ENCODE results near the gene ZNF221. TPM values are rescaled to one million over a fixed set of nuclear protein-coding genes. Genes with fewer than 3 reads are reported as not detected.
A peak's percentile ranks its signal among the peaks of the same experiment; 100 is the strongest.

Gene ZNF221
- total and polyA plus RNA-seq, 10 of the 15 experiments (the other 5 are each of a cell fraction or from before 2014, with no cell fraction given), result 0.15 to 1.7 (median 0.45) TPM; not detected in 1

DNA sequence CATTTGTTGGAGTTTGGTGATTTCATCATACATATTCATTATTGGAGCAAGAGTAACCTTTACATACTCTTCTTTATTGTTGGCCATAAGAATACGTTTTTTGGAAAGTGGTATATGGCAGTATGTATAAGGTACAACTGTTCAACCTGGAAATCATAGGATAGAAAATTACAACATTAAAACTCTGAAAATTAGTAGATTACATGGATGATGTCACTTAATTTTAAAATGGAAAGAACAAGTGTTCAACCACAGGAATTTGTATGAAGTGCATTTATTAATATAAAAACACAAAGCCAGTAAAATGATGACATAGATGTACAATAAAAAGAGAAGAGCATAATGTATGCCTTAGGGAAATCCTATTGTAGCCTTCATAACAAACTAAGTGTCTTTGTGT lies 25.7 kb downstream of the ZNF221 start:
- in situ Hi-C loops (cut with MboI), result no loop called here
- no peaks in the 10 kb centered on the region for H3K36me3 ChIP-seq (ENCODE audit: control insufficient read depth in 2 of 2, insufficient read depth in 2 of 2, low read length in 1 of 2)
- no peak for ATAC-seq
- DNase-seq (ENCODE audit: low read depth, low spot score), result no peak
- no peaks in the 10 kb centered on the region; the same call in 2 of the 3 replicates for H3K9me3 ChIP-seq (replicated peaks; ENCODE audit: control insufficient read depth, insufficient read depth, low read length)
- H3K27ac ChIP-seq (ENCODE audit: control insufficient read depth, insufficient read depth), result no peak overlapping the region
- FAIRE-seq, result no peak
- POLR2A ChIA-PET, result no interaction called here
- no peak overlapping the region for H3K4me2 ChIP-seq (ENCODE audit: control insufficient read depth, insufficient read depth)
- no peaks in the 10 kb centered on the region for H4K20me1 ChIP-seq (ENCODE audit: control insufficient read depth, insufficient read depth)
- SMC1A ChIA-PET (ENCODE audit: uncharacterized antibody, unreplicated experiment), result no interaction called here
- intact Hi-C loops (cut with micrococcal nuclease; ENCODE audit: unreplicated experiment), result no loop called here
- H3K4me3 ChIP-seq, result no peak overlapping the region
- no peaks in the 10 kb centered on the region for H3K27me3 ChIP-seq (replicated peaks in 1 of 2; ENCODE audit: control insufficient read depth in 2 of 2, insufficient read depth in 2 of 2, low read length in 1 of 2)
- TF ChIP-seq EZH2 (IDR thresholded peaks at IDR 0.05; ENCODE audit: borderline replicate concordance, control insufficient read depth, low read depth, low read length), result no peak
- RAD21 ChIA-PET (ENCODE audit: unreplicated experiment), result no interaction called here
- no peak overlapping the region for H3K9ac ChIP-seq (ENCODE audit: control insufficient read depth, insufficient read depth, low read length)
- H3K4me1 ChIP-seq (ENCODE audit: control insufficient read depth, insufficient read depth, low read length), result no peaks in the 10 kb centered on the region
- BruUV-seq (replicated peaks), result no TSS peak
- CTCF ChIA-PET, result no interaction called here
- WGBS (ENCODE audit: insufficient coverage, insufficient replicate concordance, low lambda C conversion rate, missing lambda C conversion rate), result 0% methylated on average over 1 of the region's 1 CpG
- H3K79me2 ChIP-seq (ENCODE audit: control insufficient read depth, insufficient read depth, low read length), result no peaks in the 10 kb centered on the region
- no peak overlapping the region for H2AFZ ChIP-seq (ENCODE audit: control insufficient read depth, low read depth, low read length)

DNA sequence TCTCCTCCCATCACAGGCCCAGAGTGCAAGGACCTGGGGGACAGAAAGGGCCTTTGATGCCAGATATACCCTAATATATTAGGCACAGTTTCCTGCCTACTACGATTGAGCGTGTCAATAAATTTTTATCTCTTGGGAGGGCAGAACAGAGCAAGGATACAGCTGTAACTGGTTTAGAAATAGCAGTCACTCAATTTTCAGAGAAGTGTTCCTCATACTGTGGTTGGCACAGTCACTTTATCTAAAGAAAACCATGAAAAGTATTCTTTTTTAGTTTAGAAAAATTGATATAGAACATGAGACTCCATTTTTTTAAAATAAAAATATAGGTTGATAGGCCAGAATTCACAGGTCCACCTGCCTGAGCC lies 32.5 kb downstream of the ZNF221 start:
- Histone ChIP-seq H3K27me3 (replicated peaks in 1 of 2; ENCODE audit: control insufficient read depth in 2 of 2, insufficient read depth in 2 of 2, low read length in 1 of 2) (no peaks in the 10 kb centered on the region), H3K4me3 (peak overlapping the region; percentile 90), H3K4me2 (ENCODE audit: control insufficient read depth, insufficient read depth) (peak overlapping the region; percentile 94; the same call in 1 of the 2 replicates), H4K20me1 (ENCODE audit: control insufficient read depth, insufficient read depth) (no peaks in the 10 kb centered on the region), H3K4me1 (ENCODE audit: control insufficient read depth, insufficient read depth, low read length) (no peaks in the 10 kb centered on the region), H3K9me3 (replicated peaks; ENCODE audit: control insufficient read depth, insufficient read depth, low read length) (peaks cover 2% of the 10 kb centered on the region; the same call in 2 of the 3 replicates), H3K79me2 (ENCODE audit: control insufficient read depth, insufficient read depth, low read length) (peaks cover 7% of the 10 kb centered on the region), H3K27ac (ENCODE audit: control insufficient read depth, insufficient read depth) (peak overlapping the region; percentile 71), H3K9ac (ENCODE audit: control insufficient read depth, insufficient read depth, low read length) (peak overlapping the region; percentile 80), H3K36me3 (ENCODE audit: control insufficient read depth in 2 of 2, insufficient read depth in 2 of 2, low read length in 1 of 2) (no peaks in the 10 kb centered on the region), H2AFZ (ENCODE audit: control insufficient read depth, low read depth, low read length) (peak overlapping the region; percentile 99)
- FAIRE-seq (no peak), DNase-seq (ENCODE audit: low read depth, low spot score) (no peak), ATAC-seq (peak; percentile 46)
- in situ Hi-C loops (cut with MboI), result no loop called here
- CTCF ChIA-PET, result interaction anchor here (1.3 kb wide), 1 partner anchor 51 kb away, joined by 5 read pairs; no protein-coding TSS in a partner anchor
- intact Hi-C loops (cut with micrococcal nuclease; ENCODE audit: unreplicated experiment), result no loop called here
- SMC1A ChIA-PET (ENCODE audit: uncharacterized antibody, unreplicated experiment), result interaction anchor here (1.1 to 1.7 kb wide), 2 partner anchors 48 to 83 kb away, joined by 3 to 6 read pairs; partner anchors contain the start of gene ZNF45
- POLR2A ChIA-PET, result interaction anchor here (1.2 to 1.3 kb wide), 2 partner anchors 18 to 20 kb away, joined by 3 to 6 read pairs; no protein-coding TSS in a partner anchor
- WGBS (ENCODE audit: insufficient coverage, insufficient replicate concordance, low lambda C conversion rate, missing lambda C conversion rate), result 93% methylated on average over 2 of the region's 2 CpGs
- no TSS peak for BruUV-seq (replicated peaks)
- RAD21 ChIA-PET (ENCODE audit: unreplicated experiment), result interaction anchor here (1.6 kb wide), 1 partner anchor 33 kb away, joined by 4 read pairs; the partner anchor contains the start of gene ZNF221
- TF ChIP-seq, protein P1, sequence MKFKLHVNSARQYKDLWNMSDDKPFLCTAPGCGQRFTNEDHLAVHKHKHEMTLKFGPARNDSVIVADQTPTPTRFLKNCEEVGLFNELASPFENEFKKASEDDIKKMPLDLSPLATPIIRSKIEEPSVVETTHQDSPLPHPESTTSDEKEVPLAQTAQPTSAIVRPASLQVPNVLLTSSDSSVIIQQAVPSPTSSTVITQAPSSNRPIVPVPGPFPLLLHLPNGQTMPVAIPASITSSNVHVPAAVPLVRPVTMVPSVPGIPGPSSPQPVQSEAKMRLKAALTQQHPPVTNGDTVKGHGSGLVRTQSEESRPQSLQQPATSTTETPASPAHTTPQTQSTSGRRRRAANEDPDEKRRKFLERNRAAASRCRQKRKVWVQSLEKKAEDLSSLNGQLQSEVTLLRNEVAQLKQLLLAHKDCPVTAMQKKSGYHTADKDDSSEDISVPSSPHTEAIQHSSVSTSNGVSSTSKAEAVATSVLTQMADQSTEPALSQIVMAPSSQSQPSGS (IDR thresholded peaks at IDR 0.05; ENCODE audit: low read length), result no peak
- TF ChIP-seq CBX5 (IDR thresholded peaks at IDR 0.05; ENCODE audit: low read depth), result no peak
- TF ChIP-seq, protein P2, sequence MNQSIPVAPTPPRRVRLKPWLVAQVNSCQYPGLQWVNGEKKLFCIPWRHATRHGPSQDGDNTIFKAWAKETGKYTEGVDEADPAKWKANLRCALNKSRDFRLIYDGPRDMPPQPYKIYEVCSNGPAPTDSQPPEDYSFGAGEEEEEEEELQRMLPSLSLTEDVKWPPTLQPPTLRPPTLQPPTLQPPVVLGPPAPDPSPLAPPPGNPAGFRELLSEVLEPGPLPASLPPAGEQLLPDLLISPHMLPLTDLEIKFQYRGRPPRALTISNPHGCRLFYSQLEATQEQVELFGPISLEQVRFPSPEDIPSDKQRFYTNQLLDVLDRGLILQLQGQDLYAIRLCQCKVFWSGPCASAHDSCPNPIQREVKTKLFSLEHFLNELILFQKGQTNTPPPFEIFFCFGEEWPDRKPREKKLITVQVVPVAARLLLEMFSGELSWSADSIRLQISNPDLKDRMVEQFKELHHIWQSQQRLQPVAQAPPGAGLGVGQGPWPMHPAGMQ (IDR thresholded peaks at IDR 0.05; ENCODE audit: borderline replicate concordance), result no peak
- TF ChIP-seq CBFB (IDR thresholded peaks at IDR 0.05; ENCODE audit: low read depth), result no peak
- TF ChIP-seq FOXK2 (IDR thresholded peaks at IDR 0.05), result no peak
- TF ChIP-seq YBX1 (IDR thresholded peaks at IDR 0.05), result no peak
- no peak for TF ChIP-seq MYC (IDR thresholded peaks at IDR 0.05; ENCODE audit: insufficient read depth, insufficient read length, insufficient replicate concordance, low read length, severe bottlenecking)
- no peak for TF ChIP-seq TBL1XR1 (IDR thresholded peaks at IDR 0.05; ENCODE audit: low read depth, low read length)
- TF ChIP-seq ETV6 (conservative IDR thresholded peaks at IDR 0.05 in 1 of 2, IDR thresholded peaks at IDR 0.05 in 1 of 2; ENCODE audit: borderline replicate concordance in 1 of 2, low read depth in 1 of 2), result no peak
- TF ChIP-seq FOS (IDR thresholded peaks at IDR 0.05; ENCODE audit: borderline replicate concordance, extremely low read depth, insufficient read length), result no peak
- no peak for TF ChIP-seq KAT2A (conservative IDR thresholded peaks at IDR 0.05; ENCODE audit: control insufficient read depth, low read depth, low read length)
- TF ChIP-seq MEF2B (IDR thresholded peaks at IDR 0.05; ENCODE audit: partially characterized antibody, poor library complexity, severe bottlenecking), result no peak
- no peak for TF ChIP-seq EZH2 (IDR thresholded peaks at IDR 0.05; ENCODE audit: borderline replicate concordance, control insufficient read depth, low read depth, low read length)
- TF ChIP-seq CREM (IDR thresholded peaks at IDR 0.05; ENCODE audit: low read depth), result no peak
- TF ChIP-seq ZSCAN29 (IDR thresholded peaks at IDR 0.05), result no peak

Data from GM12878 (cell line).